GM18517 (cell line): ENCODE measurements around the gene TSTD2.
"Not testable (repeated sequence)": the region's sequence is repeated elsewhere in the genome, so short reads cannot be mapped to it uniquely, and the experiment has no call there.

Source experiments
- ATAC-seq: cut with Tn5 transposase; IDR thresholded peaks from one replicate; pipeline ENCODE4 v1.9.1; 2021; ENCODE audit warnings: mild to moderate bottlenecking, moderate library complexity; ENCODE audit not compliant: unreplicated experiment

The TSTD2 gene

GRCh38 chr9:97632248-97632984, 752 bp downstream of the TSTD2 start:
- peak; percentile 14 for ATAC-seq

GRCh38 chr9:97630591-97630990, 2.6 kb downstream of the TSTD2 start:
- no peak for ATAC-seq

- ATAC-seq, result no peak
These were observed 4.0 kb downstream of the TSTD2 start for GRCh38 chr9:97629156-97629555.

DNA sequence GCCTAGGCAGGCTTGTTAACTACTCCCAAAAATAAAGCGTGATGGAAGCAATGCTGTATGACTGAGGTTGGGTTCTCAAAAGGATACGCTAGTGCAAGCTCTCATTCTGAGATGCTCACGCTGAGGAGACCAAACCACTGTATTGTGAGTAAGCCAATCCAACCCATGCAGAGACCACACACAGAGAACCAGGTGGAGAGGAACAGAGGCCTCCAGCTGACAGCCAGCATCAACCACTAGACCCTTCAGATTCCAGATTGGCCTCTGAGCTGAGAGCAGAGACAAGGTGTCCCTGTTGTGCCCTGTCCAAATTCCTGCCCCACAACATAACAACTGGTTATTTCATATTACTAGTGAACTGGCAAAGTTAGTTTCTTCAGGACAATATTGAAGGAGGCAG, 4.5 kb downstream of the TSTD2 start:
- ATAC-seq, result no peak

- no peak for ATAC-seq
These were observed 5.5 kb downstream of the TSTD2 start for GRCh38 chr9:97627624-97628023.

DNA sequence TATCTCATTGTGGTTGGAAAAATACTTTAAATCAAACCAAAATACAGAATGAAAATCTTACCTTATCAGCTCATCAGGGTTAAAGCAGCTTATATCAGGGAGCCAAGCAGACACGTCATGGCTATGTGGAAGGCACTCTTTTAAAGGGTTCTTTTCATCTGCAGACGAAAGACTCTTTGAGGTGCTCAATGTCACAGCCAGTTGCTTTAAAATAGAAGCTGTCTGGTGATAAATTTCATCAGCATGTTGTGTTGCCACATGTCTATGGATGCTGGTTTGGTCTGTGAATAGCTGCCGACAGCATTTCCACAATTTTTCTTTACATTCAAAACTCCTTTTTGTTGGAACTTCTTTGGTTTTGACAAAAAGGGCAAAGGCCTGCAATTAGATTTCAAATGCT, 7.5 kb downstream of the TSTD2 start:
- ATAC-seq, result no peak

DNA sequence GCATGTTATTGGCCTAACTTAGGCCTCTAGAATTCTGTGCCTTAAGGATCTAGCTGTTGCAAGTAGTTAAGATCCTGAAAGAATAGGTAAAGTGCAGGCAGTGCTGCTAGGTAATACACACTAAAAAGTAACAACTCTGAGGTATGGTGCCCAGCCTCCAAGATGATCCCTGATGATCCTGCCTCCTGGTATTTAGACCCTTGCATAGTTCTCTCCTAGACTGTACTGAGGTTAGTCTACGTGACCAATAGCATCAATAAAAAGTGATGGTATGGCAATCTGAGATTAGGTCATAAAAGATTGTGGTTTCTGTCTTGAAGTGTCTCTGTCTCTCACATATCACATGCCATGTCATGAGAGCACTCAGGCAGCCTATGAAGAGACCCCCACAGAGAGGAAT, 9.2 kb downstream of the TSTD2 start:
- no peak for ATAC-seq

DNA sequence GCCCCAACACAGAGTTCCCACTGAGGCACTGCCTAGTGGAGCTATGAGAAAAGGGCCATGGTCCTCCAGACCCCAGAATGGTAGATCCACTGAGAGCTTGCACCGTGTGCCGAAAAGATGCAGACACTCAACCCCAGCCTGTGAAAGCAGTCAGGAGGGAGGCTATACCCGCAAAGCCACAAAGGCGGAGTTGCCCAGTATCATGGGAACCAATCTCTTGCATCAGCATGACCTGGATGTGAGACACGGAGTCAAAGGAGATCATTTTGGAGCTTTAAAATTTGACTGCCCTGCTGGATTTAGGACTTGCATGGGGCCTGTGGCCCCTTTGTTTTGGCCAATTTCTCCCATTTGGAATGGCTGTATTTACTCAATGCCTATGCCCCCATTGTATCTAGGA, 10.7 kb downstream of the TSTD2 start:
- not testable (repeated sequence) for ATAC-seq

DNA sequence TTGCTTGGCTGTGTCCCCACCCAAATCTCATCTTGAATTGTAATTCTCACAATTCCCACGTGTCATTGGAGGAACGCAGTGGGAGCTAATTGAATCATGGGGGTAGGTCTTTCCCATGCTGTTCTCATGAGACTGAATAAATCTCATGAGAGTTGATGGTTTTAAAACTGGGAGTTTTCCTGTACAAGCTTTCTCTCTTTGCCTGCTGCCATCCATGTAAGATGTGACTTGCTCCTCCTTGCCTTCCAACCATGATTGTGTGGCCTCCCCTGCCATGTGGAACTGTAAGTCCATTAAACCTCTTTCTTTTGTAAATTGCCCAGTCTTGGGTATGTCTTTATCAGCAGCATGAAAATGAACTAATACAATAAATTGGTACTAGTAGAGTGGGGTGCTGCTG, 13.1 kb downstream of the TSTD2 start:
- not testable (repeated sequence) for ATAC-seq

DNA sequence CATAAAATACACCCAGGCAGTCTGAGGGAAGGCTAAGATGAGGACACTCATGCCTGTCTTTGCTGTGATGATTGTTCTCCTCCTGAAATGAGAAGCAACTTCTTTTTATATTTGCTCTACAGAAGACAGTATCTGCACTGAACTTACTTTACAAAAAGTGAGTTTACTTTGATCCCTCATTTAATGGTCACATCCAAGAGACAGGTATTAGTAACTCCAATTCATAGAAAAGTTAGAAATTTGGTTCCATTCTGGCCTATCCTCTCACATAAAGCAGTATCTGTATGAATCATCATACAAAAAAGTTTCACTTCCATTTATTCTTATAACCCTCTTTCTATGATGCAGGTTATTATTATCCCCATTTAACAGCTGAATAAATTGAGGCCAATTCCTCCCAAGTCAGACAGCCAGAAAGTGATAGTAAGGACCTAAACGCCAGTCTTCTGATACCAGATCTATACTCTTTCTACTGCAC, 15.2 kb downstream of the TSTD2 start:
- ATAC-seq, result no peak

- no peak for ATAC-seq
These were observed 17.6 kb downstream of the TSTD2 start for GRCh38 chr9:97615439-97616072.

GRCh38 chr9:97604901-97605645, 28.1 kb downstream of the TSTD2 start:
- no peak for ATAC-seq

DNA sequence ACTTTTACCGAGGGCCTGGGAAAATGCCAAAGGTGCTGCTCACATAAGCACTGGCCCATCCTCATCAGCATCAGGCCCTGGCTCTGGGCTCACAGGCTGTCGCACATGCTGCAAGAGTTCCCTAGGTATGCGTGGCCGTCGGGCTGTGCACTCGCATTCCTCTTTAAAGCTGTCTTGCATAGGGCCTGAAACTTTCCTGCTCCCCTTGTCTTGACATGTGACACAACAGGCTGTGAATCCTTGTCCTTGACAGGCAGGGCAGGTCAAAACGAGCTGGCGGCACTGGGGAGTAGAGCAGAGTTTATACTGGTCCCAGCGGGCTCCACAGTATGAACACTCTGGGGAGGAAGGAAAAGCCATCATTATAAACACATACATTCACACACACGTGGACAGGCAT, 30.7 kb downstream of the TSTD2 start:
- no peak for ATAC-seq

GRCh38 chr9:97601228-97601898, 31.8 kb downstream of the TSTD2 start:
- no peak for ATAC-seq

- no peak for ATAC-seq
These were observed 32.5 kb downstream of the TSTD2 start for GRCh38 chr9:97600531-97601227.

GRCh38 chr9:97599314-97599846, 33.8 kb downstream of the TSTD2 start:
- no peak for ATAC-seq

- ATAC-seq, result peak; percentile 93
These were observed 34.5 kb downstream of the TSTD2 start for GRCh38 chr9:97598461-97599288.

GRCh38 chr9:97596906-97597305, 36.3 kb downstream of the TSTD2 start:
- no peak for ATAC-seq

- ATAC-seq, result no peak
These were observed 38.7 kb downstream of the TSTD2 start for GRCh38 chr9:97594381-97594921.
